Heart left ventricle (tissue), 13 donors: ENCODE results near the gene LRP10.

Experiments used
- CTCF ChIP-seq, 12 donors: fragments of 200-600 bp; sonication (generic) in 4 of 12; IDR thresholded peaks; one replicate each; pipeline versions ENCODE4 v1.5.0 to v1.8.0; 2018 to 2022; ENCODE audit warnings: antibody characterized with exemption in 12 of 12, mild to moderate bottlenecking in 5 of 12
- POLR2A ChIP-seq, 2 donors: fragments of 450-650 bp; IDR thresholded peaks; one replicate each; pipeline ENCODE4 v1.6.1; 2017; ENCODE audit warnings: antibody characterized with exemption in 2 of 2, mild to moderate bottlenecking in 2 of 2, moderate library complexity in 2 of 2
- donor health status: ischemic (EF 13 %, LVEDD 7.1; RV severe dilation, severe dysfunction).
- donor health status: DM: no; HTN: yes; CAD: no.
- donor health status: DM: no; HTN: no; CAD: no.
- donor health status: ischemic (EF 25% LVEDD 6.9; RV normal size, moderate dysfunction).
- donor health status: ischemic (EF 25% LVEDD 5.7; RV mildly dilated, moderate dysfunction).
- donor health status: ischemic (EF 35%, LVEDD 5.7; RV mildly dilated, moderate dysfunction).
- donor health status: nonischemic (EF 11% LVEDD 7.7; RV severe dilation, severe dysfunction).
- donor health status: DM: yes; HTN: yes; CAD: no.
- donor health status: PGD.
- donor health status: ischemic (EF 29% LVEDD 5.4; RV normal size, mild dysfunction).
- donor health status: nonischemic (EF 23%, LVEDD 6.1; RV moderate dilation, normal function).

GRCh38 chr14:22886500-22887259 is 15.1 kb downstream of the LRP10 start:
- TF ChIP-seq POLR2A (IDR thresholded peaks at IDR 0.05) (peak in 1 of 2 donors; percentile 17), CTCF (IDR thresholded peaks at IDR 0.05) (no peak)
